Naive thymus-derived CD4-positive, alpha-beta T cell (primary cell): ENCODE data around the gene NWD2. TPM values are rescaled to one million over a fixed set of nuclear protein-coding genes. Genes with fewer than 3 reads are reported as not detected.

Experiments used
- ATAC-seq: fragments of 150-1000 bp; cut with Tn5 transposase; 2 replicates; pipeline ENCODE4 v1.10.0; 2021; ENCODE audit warnings: mild to moderate bottlenecking, moderate library complexity
- CTCF ChIA-PET: fragments of 350-600 bp; sonication (Branson Sonifier 250); formaldehyde crosslinking; loops from one replicate; lab custom pipeline; 2021; ENCODE audit warnings: antibody characterized with exemption; lab: Charles Lee
- POLR2A ChIA-PET: fragments of 350-600 bp; sonication (Branson Sonifier 250); formaldehyde crosslinking; loops from one replicate; lab custom pipeline; 2021; ENCODE audit warnings: antibody characterized with exemption, inconsistent platforms; lab: Charles Lee
- DNase-seq, 9 donors: peaks; one replicate each; pipeline versions ENCODE4 v3.0.0 to v3.0.0-alpha.2; 2020 to 2022; ENCODE audit warnings: mixed read lengths in 1 of 9
- H3K27ac ChIP-seq: one replicate; pipeline ENCODE4 v1.7.0; 2013; ENCODE audit warnings: mild to moderate bottlenecking, low read depth, low read length, moderate library complexity
- H3K27me3 ChIP-seq, 2 donors: one replicate each; pipeline ENCODE4 v1.7.0; 2013; ENCODE audit warnings: low read length in 2 of 2, mild to moderate bottlenecking in 2 of 2, moderate library complexity in 2 of 2; ENCODE audit not compliant: control insufficient read depth in 2 of 2, insufficient read depth in 2 of 2
- H3K36me3 ChIP-seq, 3 experiments: 1 replicate in 2 of 3; 2 replicates in 1 of 3; pipeline ENCODE4 v1.7.0; 2013; ENCODE audit warnings: low read length in 3 of 3, mild to moderate bottlenecking in 3 of 3, moderate library complexity in 1 of 3; ENCODE audit not compliant: insufficient read depth in 3 of 3, control insufficient read depth in 2 of 3
- H3K4me1 ChIP-seq, 2 donors: one replicate each; pipeline ENCODE4 v1.7.0; 2013; ENCODE audit warnings: low read length in 2 of 2, mild to moderate bottlenecking in 2 of 2, moderate library complexity in 1 of 2; ENCODE audit not compliant: control insufficient read depth in 2 of 2, insufficient read depth in 2 of 2
- H3K4me3 ChIP-seq: 2 replicates; pipeline ENCODE4 v1.7.0; 2013; ENCODE audit warnings: mild to moderate bottlenecking, low read length
- H3K9me3 ChIP-seq, 3 experiments: 1 replicate in 2 of 3; 2 replicates in 1 of 3; pipeline ENCODE4 v1.7.0; 2013; ENCODE audit warnings: low read length in 3 of 3; ENCODE audit not compliant: control insufficient read depth in 2 of 3
- H3K27ac Mint-ChIP-seq, 9 donors: one replicate each; pipeline ENCODE4 v1.8.0; 2020 to 2022; ENCODE audit warnings: mixed read lengths in 9 of 9, mild to moderate bottlenecking in 8 of 9, moderate library complexity in 5 of 9, inconsistent platforms in 2 of 9
- H3K27me3 Mint-ChIP-seq, 5 donors: one replicate each; pipeline ENCODE4 v1.8.0; 2021 to 2022; ENCODE audit warnings: mixed read lengths in 5 of 5, mild to moderate bottlenecking in 1 of 5
- H3K36me3 Mint-ChIP-seq, 5 donors: one replicate each; pipeline ENCODE4 v1.8.0; 2020 to 2022; ENCODE audit warnings: mixed read lengths in 5 of 5, mild to moderate bottlenecking in 3 of 5, inconsistent platforms in 1 of 5
- H3K4me1 Mint-ChIP-seq, 7 donors: one replicate each; pipeline ENCODE4 v1.8.0; 2020 to 2022; ENCODE audit warnings: mixed read lengths in 7 of 7, mild to moderate bottlenecking in 3 of 7, inconsistent platforms in 1 of 7
- H3K4me3 Mint-ChIP-seq, 10 donors: one replicate each; pipeline ENCODE4 v1.8.0; 2020 to 2022; ENCODE audit warnings: mild to moderate bottlenecking in 10 of 10, mixed read lengths in 10 of 10, moderate library complexity in 6 of 10, inconsistent platforms in 2 of 10
- H3K9me3 Mint-ChIP-seq, 11 donors: one replicate each; pipeline ENCODE4 v1.8.0; 2020 to 2022; ENCODE audit warnings: mixed read lengths in 11 of 11, mild to moderate bottlenecking in 4 of 11, inconsistent platforms in 1 of 11, moderate library complexity in 1 of 11
- intact Hi-C, 2 donors: fragments of 100-400 bp; cut with micrococcal nuclease; formaldehyde crosslinking; loops; one replicate each; pipeline ENCODE4 v1.15.1; 2023
- polyA plus RNA-seq, 2 donors: library from polyadenylated mRNA; unstranded; fragments of 300-500 nt; fragmentation: Illumina TruSeq; gene quantifications; one replicate each; pipeline ENCODE4 v1.2.3, GENCODE V29; 2021
- total RNA-seq, 6 experiments: library from RNA in 5 of 6; stranded (reverse) in 5 of 6; gene quantifications; 1 replicate in 5 of 6; 2 replicates in 1 of 6; pipeline ENCODE4 v1.2.3 and lab custom pipeline; 2021 to 2026

The NWD2 gene
- total and polyA plus RNA-seq, 7 experiments from 2014 or later: not detected

DNA sequence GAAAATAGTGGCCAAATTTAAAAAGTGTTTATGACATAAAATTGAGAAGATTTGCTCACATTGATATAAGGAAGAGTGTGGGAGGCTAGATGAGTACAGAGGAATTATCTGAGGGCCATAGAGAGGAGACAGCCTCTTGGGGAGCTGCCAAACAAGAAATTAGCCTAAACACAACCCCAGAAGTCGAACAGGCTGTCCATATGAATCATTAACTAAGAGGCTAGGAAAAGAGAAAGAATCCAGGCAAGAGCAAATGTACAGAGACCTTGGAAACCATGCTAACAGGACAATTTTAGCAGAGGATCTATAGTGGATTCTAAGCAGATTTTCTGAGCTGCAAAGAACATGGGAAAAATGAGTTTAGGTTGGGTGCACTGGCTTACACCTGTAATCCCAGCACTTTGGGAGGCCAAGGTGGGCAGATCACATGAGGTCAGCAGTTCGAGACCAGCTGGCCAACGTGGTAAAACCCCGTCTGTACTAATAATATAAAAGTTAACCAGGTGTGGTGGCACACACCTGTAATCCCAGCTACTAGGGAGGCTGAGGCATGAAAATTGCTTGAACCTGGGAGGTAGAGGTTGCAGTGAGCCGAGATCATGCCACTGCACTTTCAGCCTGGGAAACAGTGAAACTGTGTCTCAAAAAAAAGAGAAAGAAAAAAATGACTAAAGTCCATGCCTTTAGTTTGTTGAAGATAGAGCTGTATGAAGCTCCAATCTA, 76.1 kb downstream of the NWD2 start:
- Histone ChIP-seq H3K36me3 (no peaks in the 10 kb centered on the region), H3K9me3 (no peaks in the 10 kb centered on the region), H3K27me3 (no peaks in the 10 kb centered on the region), H3K27ac (no peak overlapping the region), H3K4me1 (no peaks in the 10 kb centered on the region), H3K4me3 (no peak overlapping the region)
- DNase-seq: no peak
- Mint-ChIP-seq H3K27me3 (peaks cover 0 to 34% (median 22%) of the 10 kb centered on the region in 5 donors), H3K9me3 (peaks cover 0 to 21% (median 7%) of the 10 kb centered on the region in 11 donors), H3K4me1 (peaks cover 0 to 2% (median 0%) of the 10 kb centered on the region in 7 donors), H3K4me3 (no peak overlapping the region), H3K27ac (no peak overlapping the region), H3K36me3 (peaks cover 0 to 8% (median 0%) of the 10 kb centered on the region in 5 donors)
- CTCF ChIA-PET: no interaction called here
- intact Hi-C loops: no loop called here
- POLR2A ChIA-PET: no interaction called here
- ATAC-seq: no peak

DNA sequence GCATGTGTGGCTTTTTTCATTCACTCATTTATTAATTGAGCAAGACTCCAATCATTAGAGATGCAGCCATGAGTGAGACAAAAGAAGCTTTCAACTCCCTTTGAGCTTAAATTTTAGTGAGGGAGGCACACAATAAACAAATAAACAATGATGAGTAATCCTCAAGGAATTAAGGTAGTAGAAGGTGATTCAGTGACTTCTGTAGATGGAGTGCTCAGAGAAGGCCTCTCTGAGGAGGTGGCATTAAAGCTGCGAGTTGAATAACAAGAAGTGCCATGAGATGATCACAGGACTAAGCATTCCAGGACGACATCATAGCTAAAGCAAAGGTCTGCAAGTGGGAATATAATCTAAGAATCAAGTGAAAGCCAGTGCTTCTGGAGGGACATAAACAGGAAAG, 77.6 kb downstream of the NWD2 start:
- POLR2A ChIA-PET: no interaction called here
- no peak overlapping the region for H3K4me3 Mint-ChIP-seq
- H3K4me1 Mint-ChIP-seq: peaks cover 0 to 2% (median 0%) of the 10 kb centered on the region in 7 donors
- ATAC-seq (no peak), DNase-seq (no peak)
- no peak overlapping the region for H3K27ac ChIP-seq
- peaks cover 0 to 34% (median 22%) of the 10 kb centered on the region in 5 donors for H3K27me3 Mint-ChIP-seq
- intact Hi-C loops: no loop called here
- no peaks in the 10 kb centered on the region for H3K9me3 ChIP-seq
- no peaks in the 10 kb centered on the region for H3K4me1 ChIP-seq
- no peak overlapping the region for H3K27ac Mint-ChIP-seq
- CTCF ChIA-PET: no interaction called here
- H3K9me3 Mint-ChIP-seq: peaks cover 0 to 11% (median 6%) of the 10 kb centered on the region in 11 donors
- H3K36me3 ChIP-seq: no peaks in the 10 kb centered on the region
- no peak overlapping the region for H3K4me3 ChIP-seq
- H3K36me3 Mint-ChIP-seq: peaks cover 0 to 8% (median 0%) of the 10 kb centered on the region in 5 donors
- H3K27me3 ChIP-seq: no peaks in the 10 kb centered on the region

DNA sequence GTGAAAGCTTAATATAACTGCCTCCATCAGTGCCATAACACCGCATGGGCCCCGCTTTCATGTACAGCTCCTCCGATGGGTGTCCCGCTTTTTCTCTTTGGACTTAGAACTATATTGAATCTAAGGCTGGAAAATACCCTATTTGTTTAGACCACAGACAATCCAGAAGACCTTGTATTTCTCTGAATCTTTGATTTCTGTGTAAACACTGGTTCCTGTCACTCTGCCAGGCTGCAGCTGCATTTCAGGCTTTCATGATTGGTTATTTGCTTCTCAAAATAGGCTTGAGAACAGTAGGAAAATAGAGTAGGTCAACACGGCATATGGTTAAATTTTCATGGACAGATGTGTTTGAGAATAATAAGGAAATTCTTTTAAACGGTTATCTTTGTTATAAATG, 80.0 kb downstream of the NWD2 start:
- Histone ChIP-seq H3K27ac (no peak overlapping the region), H3K4me3 (no peak overlapping the region), H3K4me1 (no peaks in the 10 kb centered on the region), H3K36me3 (no peaks in the 10 kb centered on the region), H3K27me3 (no peaks in the 10 kb centered on the region), H3K9me3 (no peaks in the 10 kb centered on the region)
- Mint-ChIP-seq H3K4me1 (peaks cover 0 to 2% (median 0%) of the 10 kb centered on the region in 7 donors), H3K4me3 (no peak overlapping the region), H3K27ac (no peak overlapping the region), H3K36me3 (peaks cover 0 to 8% (median 0%) of the 10 kb centered on the region in 5 donors), H3K9me3 (peaks cover 0 to 10% (median 4%) of the 10 kb centered on the region in 11 donors), H3K27me3 (peaks cover 0 to 38% (median 28%) of the 10 kb centered on the region in 5 donors)
- intact Hi-C loops: no loop called here
- ATAC-seq (no peak), DNase-seq (no peak)
- ChIA-PET POLR2A (no interaction called here), CTCF (no interaction called here)

DNA sequence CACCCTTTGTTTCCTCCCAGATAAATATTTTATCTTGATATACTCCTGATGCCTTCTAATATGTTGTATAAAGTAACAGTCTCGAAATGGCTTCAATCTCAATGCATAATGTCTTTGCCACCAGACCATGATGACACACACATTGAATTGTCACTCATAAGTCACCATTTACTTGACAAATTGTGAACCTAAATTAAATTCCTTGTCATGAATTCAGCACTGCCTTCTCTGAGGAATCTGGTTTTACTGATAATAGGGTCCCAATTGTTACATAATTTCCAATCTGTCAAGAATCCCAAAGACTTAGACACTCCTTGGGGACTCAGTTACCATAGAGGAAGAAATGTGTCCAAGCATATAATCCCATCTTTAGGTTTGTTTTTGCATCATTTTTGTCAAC, 82.3 kb downstream of the NWD2 start:
- no peak overlapping the region for H3K27ac ChIP-seq
- Mint-ChIP-seq H3K36me3 (peaks cover 0 to 7% (median 0%) of the 10 kb centered on the region in 5 donors), H3K4me1 (no peaks in the 10 kb centered on the region), H3K9me3 (peaks cover 2 to 13% (median 6%) of the 10 kb centered on the region in 11 donors), H3K4me3 (no peak overlapping the region), H3K27me3 (peaks cover 0 to 23% (median 12%) of the 10 kb centered on the region in 5 donors), H3K27ac (no peak overlapping the region)
- no peaks in the 10 kb centered on the region for H3K27me3 ChIP-seq
- ChIA-PET CTCF (no interaction called here), POLR2A (no interaction called here)
- H3K4me3 ChIP-seq: no peak overlapping the region
- DNase-seq: no peak
- intact Hi-C loops: no loop called here
- no peak for ATAC-seq
- no peaks in the 10 kb centered on the region for H3K4me1 ChIP-seq
- no peaks in the 10 kb centered on the region for H3K36me3 ChIP-seq
- no peaks in the 10 kb centered on the region for H3K9me3 ChIP-seq

DNA sequence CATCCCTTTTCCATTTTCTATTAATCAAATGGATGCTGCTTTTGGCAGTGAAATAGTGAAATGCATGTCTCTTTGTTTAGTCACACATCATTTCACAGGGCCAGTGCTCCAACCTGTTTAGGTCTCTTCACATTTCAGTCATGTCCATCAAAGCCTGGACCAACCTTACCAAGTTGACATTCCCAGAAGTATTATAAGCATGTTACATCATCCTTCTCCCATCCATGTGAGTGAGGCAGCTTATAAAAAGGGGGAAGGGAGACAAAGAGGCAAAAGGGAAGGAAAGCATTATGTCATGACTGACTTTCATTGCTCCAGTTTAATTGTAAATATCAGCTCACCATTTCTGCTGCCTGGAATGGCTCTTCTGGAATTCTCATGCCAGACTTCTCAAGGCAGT, 94.4 kb downstream of the NWD2 start:
- Mint-ChIP-seq H3K4me3 (no peak overlapping the region), H3K36me3 (no peaks in the 10 kb centered on the region), H3K4me1 (no peaks in the 10 kb centered on the region), H3K27me3 (peaks cover 0 to 13% (median 4%) of the 10 kb centered on the region in 5 donors), H3K27ac (no peak overlapping the region), H3K9me3 (peaks cover 0 to 8% (median 2%) of the 10 kb centered on the region in 11 donors)
- no peaks in the 10 kb centered on the region for H3K27me3 ChIP-seq
- no peaks in the 10 kb centered on the region for H3K4me1 ChIP-seq
- no peak overlapping the region for H3K4me3 ChIP-seq
- intact Hi-C loops: no loop called here
- no peak for ATAC-seq
- no peak overlapping the region for H3K27ac ChIP-seq
- no peaks in the 10 kb centered on the region for H3K36me3 ChIP-seq
- ChIA-PET CTCF (no interaction called here), POLR2A (no interaction called here)
- no peaks in the 10 kb centered on the region for H3K9me3 ChIP-seq
- DNase-seq: no peak

DNA sequence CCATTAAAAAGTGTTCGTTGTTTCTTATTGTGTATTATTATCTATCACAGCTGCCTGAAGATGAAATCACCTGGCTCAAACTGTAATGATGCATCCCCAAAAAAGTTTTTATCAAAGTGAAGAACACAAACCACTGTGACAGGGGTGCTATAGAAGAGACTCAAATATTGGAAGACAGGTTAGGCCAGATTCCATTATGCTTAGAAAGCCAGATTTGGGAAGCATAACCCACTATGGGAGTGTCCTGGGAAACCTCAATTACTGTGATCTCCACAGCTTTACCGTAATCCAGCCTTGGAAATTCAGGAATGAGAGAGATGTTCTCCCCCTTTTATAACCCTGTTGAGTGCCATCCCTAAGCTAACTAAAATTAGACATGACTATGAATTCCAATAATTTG, 114.2 kb downstream of the NWD2 start:
- H3K4me3 ChIP-seq: no peak overlapping the region
- DNase-seq (no peak), ATAC-seq (no peak)
- H3K4me1 ChIP-seq: no peaks in the 10 kb centered on the region
- Mint-ChIP-seq H3K36me3 (no peaks in the 10 kb centered on the region), H3K27ac (no peak overlapping the region), H3K27me3 (peaks cover 2 to 60% (median 36%) of the 10 kb centered on the region in 5 donors), H3K9me3 (peaks cover 0 to 3% (median 1%) of the 10 kb centered on the region in 11 donors), H3K4me1 (no peaks in the 10 kb centered on the region), H3K4me3 (no peak overlapping the region)
- CTCF ChIA-PET: interaction anchor here (0.6 kb wide), 1 partner anchor 1499 kb away, joined by 3 read pairs; no protein-coding TSS in a partner anchor
- POLR2A ChIA-PET: no interaction called here
- no peaks in the 10 kb centered on the region for H3K9me3 ChIP-seq
- no peak overlapping the region for H3K27ac ChIP-seq
- no peaks in the 10 kb centered on the region for H3K36me3 ChIP-seq
- intact Hi-C loops: no loop called here
- no peaks in the 10 kb centered on the region for H3K27me3 ChIP-seq

DNA sequence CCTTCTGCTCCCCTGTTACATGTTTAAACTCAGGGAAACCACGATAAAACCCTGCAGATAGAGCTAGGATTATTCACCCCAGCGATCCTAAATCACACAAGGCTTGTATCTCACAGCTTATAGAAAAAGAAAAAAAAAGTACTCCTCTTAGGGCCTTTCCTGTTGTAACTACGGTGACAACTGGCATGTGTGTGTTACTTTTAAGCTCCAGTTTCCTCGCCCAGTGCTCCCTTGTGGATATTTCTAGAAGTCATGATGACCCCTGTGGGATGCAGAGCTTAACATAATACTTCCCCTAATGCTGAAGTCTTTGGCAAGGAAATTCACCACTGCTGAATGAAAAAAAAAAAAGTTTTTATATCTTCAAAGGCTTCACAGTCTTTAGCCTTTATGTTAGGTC, 114.7 kb downstream of the NWD2 start:
- H3K4me1 Mint-ChIP-seq: no peaks in the 10 kb centered on the region
- peaks cover 2 to 60% (median 35%) of the 10 kb centered on the region in 5 donors for H3K27me3 Mint-ChIP-seq
- H3K9me3 Mint-ChIP-seq: peaks cover 0 to 2% (median 0%) of the 10 kb centered on the region in 11 donors
- no peak overlapping the region for H3K27ac Mint-ChIP-seq
- Histone ChIP-seq H3K27me3 (no peaks in the 10 kb centered on the region), H3K4me3 (no peak overlapping the region), H3K4me1 (no peaks in the 10 kb centered on the region), H3K9me3 (no peaks in the 10 kb centered on the region), H3K36me3 (no peaks in the 10 kb centered on the region), H3K27ac (no peak overlapping the region)
- ATAC-seq (no peak), DNase-seq (no peak)
- no peak overlapping the region for H3K4me3 Mint-ChIP-seq
- H3K36me3 Mint-ChIP-seq: no peaks in the 10 kb centered on the region
- CTCF ChIA-PET: no interaction called here
- POLR2A ChIA-PET: no interaction called here
- intact Hi-C loops: no loop called here
